Brain pericyte (primary cell): ENCODE data around the gene GPRIN2.
"Not testable (repeated sequence)": the region's sequence is repeated elsewhere in the genome, so short reads cannot be mapped to it uniquely, and the experiment has no call there.

Source experiments
- DNase-seq: peaks from one replicate; pipeline ENCODE4 v3.0.0-alpha.2; 2012; ENCODE audit warnings: low read depth, low spot score

The GPRIN2 gene

DNA sequence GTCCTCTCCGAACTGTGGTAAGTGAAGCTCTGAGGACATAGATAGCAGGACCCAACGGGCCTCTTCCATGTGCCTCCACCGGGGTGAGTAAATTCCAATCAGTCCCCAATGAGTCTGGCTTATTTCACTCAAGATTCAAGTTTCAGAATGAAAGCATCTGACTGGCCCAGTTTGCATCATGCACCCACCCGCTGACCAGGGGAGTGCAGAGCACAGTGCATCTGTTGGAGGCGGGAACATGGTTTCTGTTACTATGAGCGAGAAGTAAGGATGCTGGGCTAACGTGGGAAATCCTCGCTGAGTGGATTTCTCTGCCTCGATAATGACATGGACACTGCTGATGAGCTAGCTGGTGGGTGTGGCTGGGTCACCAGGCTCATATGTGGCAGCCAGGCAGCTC, 10.7 kb upstream of the GPRIN2 start:
- DNase-seq: not testable (repeated sequence)

GRCh38 chr10:46565591-46566332, 9.3 kb upstream of the GPRIN2 start:
- DNase-seq: not testable (repeated sequence)

- DNase-seq: no peak
These were observed 4.5 kb upstream of the GPRIN2 start for GRCh38 chr10:46560952-46561351.

DNA sequence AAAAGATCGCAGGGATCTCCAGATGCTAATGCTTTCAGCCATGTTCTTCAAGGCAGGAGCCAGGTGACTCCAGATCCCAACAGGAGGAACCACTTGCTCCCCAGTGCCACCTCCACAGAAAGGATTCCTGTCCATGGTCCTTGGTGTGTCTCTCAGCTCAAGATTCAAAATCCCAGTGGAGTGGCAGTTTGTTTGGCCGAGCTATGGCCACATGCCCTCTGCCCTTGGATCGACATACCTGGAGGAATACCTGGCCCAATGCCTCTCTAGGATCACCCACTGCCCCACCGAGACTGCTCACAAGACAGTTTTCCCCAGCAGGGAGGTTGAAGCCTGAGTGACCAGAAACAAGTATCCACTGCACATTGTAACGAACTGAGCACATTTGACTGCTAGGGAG, 3.9 kb upstream of the GPRIN2 start:
- no peak for DNase-seq

GRCh38 chr10:46559231-46559671, 2.8 kb upstream of the GPRIN2 start:
- DNase-seq: no peak

- no peak for DNase-seq
These were observed 2.1 kb upstream of the GPRIN2 start for GRCh38 chr10:46558392-46559185.

DNA sequence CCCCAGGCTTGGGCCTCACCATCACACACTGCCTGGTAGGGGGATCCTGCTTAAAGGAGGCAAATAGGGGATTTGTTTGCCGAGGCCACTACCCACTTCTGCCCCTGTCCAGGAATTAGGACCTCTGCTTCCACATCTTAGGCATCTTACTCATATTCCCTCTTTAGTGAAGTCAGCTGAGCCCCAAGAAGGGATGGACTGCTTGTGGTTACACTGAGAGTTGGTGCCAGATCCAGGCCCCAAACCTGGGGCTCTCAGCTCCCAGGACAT, 1.6 kb upstream of the GPRIN2 start:
- no peak for DNase-seq

DNA sequence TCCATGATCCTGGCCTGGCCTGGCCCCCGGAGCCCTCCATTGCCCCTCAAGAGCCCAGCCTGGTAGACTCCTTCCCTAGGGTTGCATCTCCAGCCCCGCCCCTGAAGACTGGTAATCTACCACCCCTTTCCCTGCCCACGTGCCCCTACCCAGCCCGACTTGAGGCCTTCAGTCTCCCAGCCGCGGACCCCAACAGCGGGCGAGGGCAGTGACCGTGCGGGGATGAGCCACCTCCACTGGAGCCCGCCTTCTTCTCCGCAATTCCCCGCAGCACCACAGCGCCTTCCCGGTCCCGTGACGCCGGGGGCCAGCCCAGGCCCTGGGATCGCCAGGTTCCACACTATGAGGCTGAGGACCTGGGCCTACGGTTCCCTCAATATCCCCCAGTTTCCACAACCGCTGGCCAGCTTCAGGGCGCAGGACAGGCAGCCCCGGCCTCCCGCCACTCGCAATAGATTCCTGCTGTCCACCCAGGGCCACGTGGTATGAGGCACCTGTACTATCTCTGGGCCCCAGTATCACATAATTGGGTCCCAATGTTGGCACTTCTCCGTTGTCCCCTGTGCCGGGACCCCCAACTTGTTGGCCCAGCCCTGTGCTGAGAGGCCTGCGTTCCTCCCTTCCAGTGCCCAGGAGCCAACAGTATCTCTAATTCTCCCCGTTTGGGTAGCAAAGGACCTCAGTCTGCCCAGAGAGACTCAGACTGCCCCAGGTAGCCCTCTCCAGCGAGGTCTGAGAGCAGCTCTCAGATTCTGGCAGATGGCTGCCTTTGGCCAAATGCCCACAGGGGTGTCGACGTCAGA, 1.1 kb upstream of the GPRIN2 start:
- no peak for DNase-seq

- DNase-seq: no peak
These were observed 544 bp downstream of the GPRIN2 start for GRCh38 chr10:46555713-46556514.

DNA sequence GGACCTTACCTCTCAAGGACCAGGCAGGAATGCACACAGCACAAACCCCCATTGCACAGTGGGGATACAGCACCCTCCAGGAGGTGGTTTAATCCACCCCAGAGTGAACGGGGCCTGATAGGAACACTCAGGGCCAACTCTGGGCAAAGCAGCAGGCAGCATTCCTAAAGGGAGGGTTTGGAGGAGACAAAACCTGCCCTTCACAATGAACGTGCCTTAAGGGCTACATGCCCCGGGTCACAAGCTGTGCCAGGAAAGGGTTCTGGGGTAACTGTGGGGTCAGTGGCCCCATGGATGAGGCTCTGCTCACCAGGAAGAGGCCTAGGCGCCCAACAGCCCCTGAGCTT, 1.1 kb downstream of the GPRIN2 start:
- no peak for DNase-seq

DNA sequence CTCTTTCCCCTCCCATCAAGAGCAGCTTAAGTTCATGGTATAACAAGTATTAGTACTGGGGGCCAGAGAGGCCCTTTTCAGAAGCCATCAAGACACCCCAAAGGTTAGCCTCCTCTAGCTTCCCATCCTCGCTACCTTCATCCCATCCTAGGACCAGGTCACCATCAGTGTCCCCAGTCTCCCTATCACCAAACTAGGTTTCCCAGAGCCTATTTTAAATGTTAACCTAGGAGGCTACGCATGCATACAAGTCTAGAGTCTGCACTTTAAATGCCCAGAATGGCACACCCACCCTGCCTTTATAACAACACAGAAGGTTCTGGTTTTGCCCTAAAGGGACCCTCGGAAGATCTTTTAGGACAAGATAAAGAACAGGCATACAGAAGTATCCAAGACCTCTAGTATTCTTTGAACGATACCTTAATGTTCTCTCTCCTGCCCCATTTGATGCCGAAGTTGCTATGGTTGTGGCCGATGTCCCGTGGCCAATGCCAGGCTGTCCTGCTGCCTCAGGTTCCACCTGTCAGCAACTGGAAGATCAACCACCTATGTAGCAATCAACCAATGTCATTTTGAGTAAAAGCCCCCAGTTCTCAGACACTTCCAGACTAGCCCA, 2.2 kb downstream of the GPRIN2 start:
- DNase-seq: no peak

- no peak for DNase-seq
These were observed 3.0 kb downstream of the GPRIN2 start for GRCh38 chr10:46553238-46554049.

- no peak for DNase-seq
These were observed 3.8 kb downstream of the GPRIN2 start for GRCh38 chr10:46552526-46553237.

DNA sequence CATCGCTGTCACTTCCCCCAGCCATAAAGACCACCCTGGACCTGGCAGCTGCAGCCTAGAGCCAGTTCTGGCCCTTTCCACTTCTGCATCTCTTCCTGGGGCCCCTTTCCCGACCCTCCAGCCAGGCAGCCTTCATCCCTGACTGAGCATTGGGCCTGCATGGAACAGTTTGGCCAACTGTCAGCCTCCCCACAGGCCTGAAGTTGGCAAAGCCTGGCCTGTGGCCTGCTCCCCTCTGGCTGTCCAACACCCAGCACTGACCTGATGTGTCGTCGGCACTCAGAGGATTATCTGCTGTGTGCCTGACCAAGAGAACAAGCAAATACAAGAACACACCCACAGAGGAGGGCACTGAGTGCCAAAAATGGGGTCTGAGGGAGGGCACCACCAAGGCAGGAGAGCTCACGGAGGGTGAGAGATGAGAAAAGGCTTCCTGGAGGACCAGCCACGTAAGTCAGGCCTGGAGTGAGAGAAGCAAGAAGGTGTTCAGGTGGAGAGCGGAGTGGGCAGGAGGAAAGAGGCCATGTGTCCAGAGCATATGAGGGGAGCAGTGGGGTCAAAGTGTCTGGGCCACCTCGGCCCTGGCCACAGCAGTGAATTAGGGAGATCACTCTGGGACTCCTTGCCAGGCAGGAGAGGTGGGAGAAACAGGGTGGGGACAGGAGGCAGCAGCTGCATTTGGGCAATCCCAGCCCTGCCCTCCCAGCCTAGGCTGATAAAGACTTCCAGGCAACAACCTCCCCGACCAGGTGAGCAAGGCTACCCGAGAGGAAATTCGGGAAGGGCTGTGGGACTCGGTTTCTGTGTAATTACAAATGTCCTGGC, 4.5 kb downstream of the GPRIN2 start:
- DNase-seq: no peak

GRCh38 chr10:46550795-46551700, 5.4 kb downstream of the GPRIN2 start:
- no peak for DNase-seq

DNA sequence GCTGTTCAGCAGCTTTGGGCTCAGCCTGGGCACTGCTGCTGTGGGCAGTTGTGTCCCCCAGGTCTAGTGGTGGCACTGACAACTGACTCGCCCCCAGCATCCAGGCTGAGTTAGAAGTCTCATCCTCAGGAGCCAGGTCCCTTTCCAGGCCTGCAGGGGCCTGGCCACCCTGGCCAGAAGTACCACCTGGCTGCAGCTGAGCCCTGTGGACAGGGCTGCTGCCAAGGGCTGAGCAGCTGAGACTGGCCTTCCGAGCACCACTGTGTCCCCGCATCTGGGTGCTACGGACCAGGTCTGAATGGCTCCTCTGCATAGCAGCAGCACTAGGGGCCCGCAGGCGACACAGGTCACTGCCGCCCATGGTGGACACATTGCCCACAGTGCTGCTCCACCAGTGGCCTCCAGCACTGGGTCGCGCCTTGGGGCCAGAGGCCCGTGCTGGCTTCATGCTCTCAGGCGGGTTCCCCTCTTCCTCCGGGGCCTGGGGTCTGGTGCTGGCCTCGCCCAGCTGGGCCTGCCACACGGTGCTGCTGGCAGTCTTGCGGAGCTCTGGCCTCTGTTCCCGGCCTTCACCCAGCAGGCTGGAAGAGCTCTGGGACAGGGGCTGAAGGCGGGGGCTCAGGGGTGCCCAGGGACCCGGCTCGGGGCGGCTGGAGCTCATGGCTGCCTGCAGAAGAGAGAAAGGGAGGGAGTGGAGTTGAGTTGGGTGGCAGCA, 6.2 kb downstream of the GPRIN2 start:
- no peak for DNase-seq
